ENCODE measurements around the gene MYO3B.

MYO3B gene

GRCh38 chr2:170446078-170446477 lies 268.1 kb downstream of the MYO3B start:
- H3K4me1 ChIP-seq, result no peaks in the 10 kb centered on the region
- H3K4me3 ChIP-seq (ENCODE audit: low read depth, low read length), result no peak overlapping the region
- no peak for DNase-seq
- no peaks in the 10 kb centered on the region for H3K27me3 ChIP-seq
- H3K9me3 ChIP-seq, result no peaks in the 10 kb centered on the region
- H3K36me3 ChIP-seq, result no peaks in the 10 kb centered on the region
- TF ChIP-seq CTCF (IDR thresholded peaks at IDR 0.05; ENCODE audit: low read depth, low read length), result no peak

DNA sequence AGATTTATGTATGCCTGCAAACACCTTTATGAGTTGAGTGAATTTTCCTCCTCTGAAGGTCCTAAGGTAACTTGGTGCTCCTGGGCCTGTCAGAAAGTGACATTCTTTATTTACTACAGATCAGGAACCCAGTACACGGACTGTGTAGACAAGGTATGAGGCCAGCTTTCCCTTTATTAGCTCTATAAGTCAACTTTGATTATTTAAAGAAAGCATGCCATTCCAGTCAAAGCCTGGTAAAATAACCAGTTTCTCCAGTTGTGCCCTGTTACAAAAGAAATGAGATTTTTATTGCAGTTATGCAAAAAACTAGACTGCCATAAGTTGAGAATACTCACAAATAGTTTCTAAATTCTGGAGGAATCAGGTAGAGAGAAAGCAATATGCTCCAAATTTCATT lies 271.1 kb downstream of the MYO3B start:
- H3K4me1 ChIP-seq, result no peaks in the 10 kb centered on the region
- DNase-seq, result no peak
- TF ChIP-seq CTCF (IDR thresholded peaks at IDR 0.05; ENCODE audit: low read depth, low read length), result no peak
- no peaks in the 10 kb centered on the region for H3K27me3 ChIP-seq
- H3K36me3 ChIP-seq, result no peaks in the 10 kb centered on the region
- H3K9me3 ChIP-seq, result no peaks in the 10 kb centered on the region
- H3K4me3 ChIP-seq (ENCODE audit: low read depth, low read length), result no peak overlapping the region

- no peak for TF ChIP-seq CTCF (IDR thresholded peaks at IDR 0.05; ENCODE audit: low read depth, low read length)
- H3K27me3 ChIP-seq, result no peaks in the 10 kb centered on the region
- no peaks in the 10 kb centered on the region for H3K4me1 ChIP-seq
- DNase-seq, result no peak
- H3K36me3 ChIP-seq, result no peaks in the 10 kb centered on the region
- no peaks in the 10 kb centered on the region for H3K9me3 ChIP-seq
- H3K4me3 ChIP-seq (ENCODE audit: low read depth, low read length), result no peak overlapping the region
Measured at GRCh38 chr2:170454471-170455372, 276.8 kb downstream of the MYO3B start.

DNA sequence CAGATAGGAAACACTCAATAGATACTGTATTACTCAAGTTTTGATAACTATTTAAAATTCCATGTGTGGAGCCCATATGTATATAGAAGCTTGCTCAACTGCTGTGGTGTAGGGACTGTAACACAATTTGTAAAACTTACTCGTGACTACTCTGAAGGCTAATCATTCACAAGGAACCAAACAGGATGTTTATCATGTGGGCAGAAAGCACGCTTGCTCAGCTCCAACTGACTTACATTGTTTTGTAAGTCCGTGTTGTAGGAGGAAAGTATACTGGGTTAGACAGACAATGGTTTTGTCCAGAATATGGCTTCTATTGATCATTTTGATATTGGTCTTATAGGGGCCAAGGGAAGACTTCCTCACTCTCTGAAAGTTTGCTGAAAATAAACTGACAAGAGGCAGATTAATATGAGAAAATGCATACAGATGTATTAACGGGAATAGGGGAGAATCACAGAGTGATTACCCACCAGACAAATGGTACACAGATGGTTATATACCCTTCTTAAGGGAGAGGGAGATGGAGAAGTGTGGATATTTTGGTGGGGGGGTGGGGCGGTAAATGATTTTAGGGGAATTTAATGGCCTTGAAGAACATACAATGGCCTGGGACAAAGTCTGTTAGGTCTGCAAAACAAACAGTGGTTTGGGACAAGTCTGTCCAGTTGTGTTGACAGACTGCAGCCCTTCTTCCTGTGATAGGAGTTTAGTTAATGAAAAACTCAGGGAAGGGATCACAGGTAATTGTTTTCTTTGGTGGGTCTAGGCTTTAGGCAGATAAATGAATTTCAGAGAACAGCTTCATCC lies 277.9 kb downstream of the MYO3B start:
- Histone ChIP-seq H3K4me1 (no peaks in the 10 kb centered on the region), H3K9me3 (no peaks in the 10 kb centered on the region), H3K4me3 (ENCODE audit: low read depth, low read length) (no peak overlapping the region), H3K36me3 (no peaks in the 10 kb centered on the region), H3K27me3 (no peaks in the 10 kb centered on the region)
- no peak for TF ChIP-seq CTCF (IDR thresholded peaks at IDR 0.05; ENCODE audit: low read depth, low read length)
- no peak for DNase-seq

- H3K4me1 ChIP-seq, result no peaks in the 10 kb centered on the region
- no peaks in the 10 kb centered on the region for H3K36me3 ChIP-seq
- no peaks in the 10 kb centered on the region for H3K27me3 ChIP-seq
- no peak for DNase-seq
- no peaks in the 10 kb centered on the region for H3K9me3 ChIP-seq
- H3K4me3 ChIP-seq (ENCODE audit: low read depth, low read length), result no peak overlapping the region
- no peak for TF ChIP-seq CTCF (IDR thresholded peaks at IDR 0.05; ENCODE audit: low read depth, low read length)
Measured at GRCh38 chr2:170456914-170457313, 279.0 kb downstream of the MYO3B start.

DNA sequence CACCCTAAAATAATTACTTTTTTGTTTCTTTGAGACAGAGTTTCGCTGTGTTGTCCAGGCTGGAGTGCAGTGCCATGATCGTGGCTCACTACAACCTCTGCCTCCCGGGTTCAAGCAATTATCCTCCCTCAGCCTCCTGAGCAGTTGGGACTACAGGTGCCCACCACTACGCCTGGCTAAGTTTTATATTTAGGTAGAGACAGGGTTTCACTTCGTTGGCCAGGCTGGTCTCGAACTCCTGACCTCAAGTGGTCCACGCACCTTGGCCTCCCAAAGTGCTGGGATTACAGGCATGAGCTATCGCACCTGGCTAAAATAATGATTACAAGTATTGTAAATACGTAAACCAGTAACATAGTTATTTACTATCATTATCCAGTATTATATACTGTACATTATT lies 279.8 kb downstream of the MYO3B start:
- Histone ChIP-seq H3K27me3 (no peaks in the 10 kb centered on the region), H3K4me3 (ENCODE audit: low read depth, low read length) (no peak overlapping the region), H3K36me3 (no peaks in the 10 kb centered on the region), H3K4me1 (no peaks in the 10 kb centered on the region), H3K9me3 (no peaks in the 10 kb centered on the region)
- no peak for DNase-seq
- no peak for TF ChIP-seq CTCF (IDR thresholded peaks at IDR 0.05; ENCODE audit: low read depth, low read length)
